Measurements from ENCODE around the gene NFIL3. TPM values are rescaled to one million over a fixed set of nuclear protein-coding genes. Genes with fewer than 3 reads are reported as not detected.

Gene NFIL3
- total RNA-seq, 1 donor from 2014 or later = 26.3 TPM

DNA sequence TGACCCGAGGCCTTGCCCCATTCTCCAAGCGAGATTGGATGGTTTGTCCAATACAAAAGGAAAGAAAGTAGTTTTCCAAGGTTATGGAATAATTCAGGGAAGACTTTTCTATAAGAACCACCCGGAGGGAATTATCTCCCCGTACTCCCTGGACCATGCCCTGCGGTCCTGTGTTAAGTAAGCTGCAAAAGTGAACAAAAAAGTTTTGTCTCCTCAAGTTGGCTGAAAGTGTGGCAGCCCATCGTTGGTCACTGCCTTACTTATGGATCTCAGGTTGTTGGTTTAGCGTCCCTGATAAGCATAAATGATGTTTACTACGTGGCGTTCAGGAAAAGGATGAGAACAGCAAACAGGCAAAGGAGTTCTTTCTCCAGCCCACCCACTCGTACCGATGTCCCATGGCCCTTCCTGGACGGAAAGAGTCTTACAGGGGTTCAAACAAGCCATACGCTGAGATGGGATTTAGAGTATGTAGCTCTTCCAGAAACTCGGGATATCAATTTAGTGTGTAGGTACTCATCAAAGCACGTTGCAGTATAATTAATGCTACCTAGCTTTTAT lies 61.5 kb downstream of the NFIL3 start:
- H3K27me3 Mint-ChIP-seq (ENCODE audit: low read depth) = no peaks in the 10 kb centered on the region
- peak overlapping the region; percentile 90 for H3K27ac Mint-ChIP-seq
- peak overlapping the region; percentile 84 for H3K4me3 Mint-ChIP-seq

DNA sequence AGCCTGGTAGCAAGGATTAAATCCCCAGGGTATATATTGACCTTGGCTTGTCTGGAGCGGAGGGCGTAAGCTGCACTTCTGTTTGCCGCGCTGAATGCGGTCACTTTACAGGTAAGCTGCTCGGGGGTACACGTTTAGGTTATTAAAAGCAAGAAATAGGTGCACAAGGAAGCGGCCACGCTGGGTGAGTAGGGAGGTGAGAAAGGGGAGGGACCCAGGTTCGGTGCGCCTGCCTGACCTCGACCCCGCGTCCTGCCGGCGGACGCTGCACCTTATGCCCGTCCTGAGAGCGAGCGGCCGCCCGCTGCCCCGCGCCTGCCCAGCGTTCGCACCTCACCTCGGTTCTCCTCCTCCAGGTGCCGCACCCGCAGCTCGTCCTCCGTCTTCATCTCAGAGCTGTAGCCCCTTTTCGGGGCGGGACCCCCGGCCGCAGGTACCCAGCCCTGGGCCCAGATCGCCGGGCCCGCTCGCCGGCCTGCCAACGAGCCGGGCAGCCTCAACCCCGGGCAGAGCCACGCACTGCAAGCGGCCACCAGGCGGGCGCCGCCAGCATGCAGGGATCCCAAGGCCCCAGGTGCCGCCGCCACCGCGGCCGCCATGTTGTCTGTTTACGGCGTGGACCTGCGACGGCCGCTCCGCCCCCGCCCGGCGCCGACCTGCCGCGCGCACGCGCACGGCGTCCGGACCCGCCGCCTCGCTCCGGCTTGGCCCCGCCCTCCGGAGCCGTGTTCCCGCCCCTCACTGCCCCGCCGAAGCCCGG lies 62.2 kb downstream of the NFIL3 start, which contains the start of gene AUH:
AUH (minus strand) TSS at position 628 of the 760 bp plus-strand sequence; CDS start at position 599, 29 bp downstream.
- H3K4me1 Mint-ChIP-seq = peaks cover 25% of the 10 kb centered on the region
- TF ChIP-seq, protein P1, sequence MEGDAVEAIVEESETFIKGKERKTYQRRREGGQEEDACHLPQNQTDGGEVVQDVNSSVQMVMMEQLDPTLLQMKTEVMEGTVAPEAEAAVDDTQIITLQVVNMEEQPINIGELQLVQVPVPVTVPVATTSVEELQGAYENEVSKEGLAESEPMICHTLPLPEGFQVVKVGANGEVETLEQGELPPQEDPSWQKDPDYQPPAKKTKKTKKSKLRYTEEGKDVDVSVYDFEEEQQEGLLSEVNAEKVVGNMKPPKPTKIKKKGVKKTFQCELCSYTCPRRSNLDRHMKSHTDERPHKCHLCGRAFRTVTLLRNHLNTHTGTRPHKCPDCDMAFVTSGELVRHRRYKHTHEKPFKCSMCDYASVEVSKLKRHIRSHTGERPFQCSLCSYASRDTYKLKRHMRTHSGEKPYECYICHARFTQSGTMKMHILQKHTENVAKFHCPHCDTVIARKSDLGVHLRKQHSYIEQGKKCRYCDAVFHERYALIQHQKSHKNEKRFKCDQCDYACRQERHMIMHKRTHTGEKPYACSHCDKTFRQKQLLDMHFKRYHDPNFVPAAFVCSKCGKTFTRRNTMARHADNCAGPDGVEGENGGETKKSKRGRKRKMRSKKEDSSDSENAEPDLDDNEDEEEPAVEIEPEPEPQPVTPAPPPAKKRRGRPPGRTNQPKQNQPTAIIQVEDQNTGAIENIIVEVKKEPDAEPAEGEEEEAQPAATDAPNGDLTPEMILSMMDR (IDR thresholded peaks at IDR 0.05; ENCODE audit: unreplicated experiment) = peak; percentile 35
- H3K36me3 Mint-ChIP-seq = no peaks in the 10 kb centered on the region
- peak; percentile 80 to 92 for DNase-seq (ENCODE audit: low spot score in 2 of 2, unreplicated experiment in 2 of 2)
- peak within 1 kb of the TSS; percentile 96 for H3K27ac Mint-ChIP-seq
- H3K9me3 Mint-ChIP-seq = no peaks in the 10 kb centered on the region
- H3K27me3 Mint-ChIP-seq (ENCODE audit: low read depth) = no peaks in the 10 kb centered on the region
- peak within 1 kb of the TSS; percentile 96 for H3K4me3 Mint-ChIP-seq

More for the DNA sequence above, 61.5 kb downstream of the NFIL3 start:
- no peak for DNase-seq (ENCODE audit: low spot score in 2 of 2, unreplicated experiment in 2 of 2)
- Mint-ChIP-seq H3K4me1 (peaks cover 23% of the 10 kb centered on the region), H3K9me3 (no peaks in the 10 kb centered on the region), H3K36me3 (no peaks in the 10 kb centered on the region)
- TF ChIP-seq, protein P1 (IDR thresholded peaks at IDR 0.05; ENCODE audit: unreplicated experiment) = no peak

DNA sequence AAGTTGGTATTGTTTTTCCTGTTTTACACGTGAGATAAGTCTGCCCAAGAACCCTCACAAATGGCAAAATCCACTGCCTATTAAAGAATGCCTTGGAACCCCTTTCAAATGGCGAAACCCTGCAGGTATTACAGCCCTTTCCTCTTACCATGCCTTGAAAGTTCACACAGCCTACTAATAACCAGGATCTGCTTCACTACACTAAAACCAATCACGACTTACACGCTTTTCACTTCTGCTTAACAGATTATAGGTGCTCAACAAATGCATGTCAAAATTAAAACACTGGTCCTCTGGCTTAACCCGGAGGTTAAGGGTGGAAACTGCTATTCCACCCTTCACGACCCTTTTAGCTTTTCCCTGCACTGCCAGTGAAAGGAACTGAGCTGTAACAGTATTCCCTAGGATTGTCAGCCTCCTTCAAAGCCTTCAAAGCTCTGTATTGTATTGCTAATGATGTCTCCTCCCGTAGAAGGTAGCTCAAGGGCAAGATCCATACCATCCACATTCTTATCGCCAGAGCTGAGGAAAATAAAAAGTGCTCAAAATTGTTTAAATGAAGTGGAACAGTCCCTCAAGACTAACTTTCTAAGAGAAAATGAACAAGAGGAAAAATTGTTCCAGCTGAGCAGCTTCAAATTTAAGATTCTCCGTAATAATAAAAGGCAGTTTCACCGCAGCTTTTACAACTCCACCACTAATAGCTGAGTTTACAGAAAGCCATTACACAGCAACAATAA lies 62.9 kb downstream of the NFIL3 start:
- Mint-ChIP-seq H3K9me3 (no peaks in the 10 kb centered on the region), H3K36me3 (no peaks in the 10 kb centered on the region), H3K27ac (peak overlapping the region; percentile 96), H3K4me1 (peaks cover 26% of the 10 kb centered on the region), H3K27me3 (ENCODE audit: low read depth) (no peaks in the 10 kb centered on the region), H3K4me3 (peak overlapping the region; percentile 96)
- TF ChIP-seq, protein P1 (IDR thresholded peaks at IDR 0.05; ENCODE audit: unreplicated experiment) = no peak
- DNase-seq (ENCODE audit: low spot score in 2 of 2, unreplicated experiment in 2 of 2) = no peak

DNA sequence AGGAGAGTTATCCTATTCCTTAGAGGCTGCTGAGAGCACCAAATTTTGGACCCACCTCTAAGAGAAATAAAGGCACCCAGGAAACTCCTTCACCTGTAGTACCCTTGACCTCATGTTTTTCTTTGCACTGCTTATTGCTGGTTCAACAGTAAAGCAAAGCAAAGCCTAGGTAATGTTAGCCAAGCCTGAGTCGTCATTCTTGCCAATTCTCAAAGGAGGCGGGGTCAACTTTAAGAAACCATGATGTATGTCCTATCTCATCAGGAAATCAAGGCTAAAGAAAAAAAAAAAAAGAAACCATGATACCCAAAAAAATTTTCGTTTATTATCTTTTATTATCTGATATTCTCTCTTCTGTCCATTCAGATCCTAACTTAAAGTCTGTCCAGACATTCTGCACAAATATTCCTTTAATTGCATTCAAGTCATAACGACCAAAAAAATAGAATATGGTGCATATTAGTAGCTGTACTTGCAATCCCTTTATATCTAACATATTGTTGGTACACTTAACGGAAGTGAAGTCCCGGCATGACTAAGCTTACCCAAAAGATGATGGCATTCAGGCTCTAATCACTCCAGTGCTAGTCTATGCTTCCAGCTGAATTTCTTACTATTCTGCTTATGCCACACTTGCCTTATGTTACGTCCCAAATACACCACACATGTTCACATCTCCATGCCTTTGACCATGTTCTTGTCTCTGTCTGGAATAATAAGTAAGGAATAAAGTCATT lies 63.7 kb downstream of the NFIL3 start:
- no peaks in the 10 kb centered on the region for H3K9me3 Mint-ChIP-seq
- DNase-seq (ENCODE audit: low spot score in 2 of 2, unreplicated experiment in 2 of 2) = no peak
- H3K36me3 Mint-ChIP-seq = no peaks in the 10 kb centered on the region
- H3K4me1 Mint-ChIP-seq = peaks cover 26% of the 10 kb centered on the region
- no peaks in the 10 kb centered on the region for H3K27me3 Mint-ChIP-seq (ENCODE audit: low read depth)
- peak overlapping the region; percentile 96 for H3K4me3 Mint-ChIP-seq
- TF ChIP-seq, protein P1 (IDR thresholded peaks at IDR 0.05; ENCODE audit: unreplicated experiment) = no peak
- H3K27ac Mint-ChIP-seq = peak overlapping the region; percentile 96

DNA sequence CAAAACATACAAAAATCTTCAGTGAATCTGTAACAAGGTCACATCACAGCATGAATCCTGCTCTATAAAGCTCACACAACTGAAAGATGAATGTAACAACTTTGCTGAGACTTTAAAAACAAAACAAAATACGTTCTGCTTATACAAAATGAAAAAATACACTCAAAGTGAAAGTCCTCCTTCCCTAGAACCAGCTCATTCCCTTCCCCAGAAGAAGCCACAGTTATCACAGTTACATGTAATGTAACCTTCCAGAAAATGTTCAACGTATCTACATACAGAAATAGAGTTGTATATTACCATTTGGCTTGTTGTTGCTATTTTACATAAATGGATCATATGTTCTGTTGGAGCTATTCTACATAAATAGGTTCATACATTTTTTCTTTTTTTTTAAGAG lies 64.5 kb downstream of the NFIL3 start:
- Mint-ChIP-seq H3K4me1 (peaks cover 26% of the 10 kb centered on the region), H3K4me3 (no peak overlapping the region), H3K36me3 (no peaks in the 10 kb centered on the region), H3K9me3 (no peaks in the 10 kb centered on the region), H3K27ac (no peak overlapping the region), H3K27me3 (ENCODE audit: low read depth) (no peaks in the 10 kb centered on the region)
- TF ChIP-seq, protein P1 (IDR thresholded peaks at IDR 0.05; ENCODE audit: unreplicated experiment) = no peak
- no peak for DNase-seq (ENCODE audit: low spot score in 2 of 2, unreplicated experiment in 2 of 2)

All from mesothelial cell of epicardium (in vitro differentiated cells).